Measurements from ENCODE around the gene ZNF497. TPM values are rescaled to one million over a fixed set of nuclear protein-coding genes. Genes with fewer than 3 reads are reported as not detected.

Gene ZNF497
- total and polyA plus RNA-seq, 9 of the 15 experiments (the other 6 are each of a cell fraction or from before 2014, with no cell fraction given), result 0.06 to 0.98 (median 0.44) TPM; not detected in 1

DNA sequence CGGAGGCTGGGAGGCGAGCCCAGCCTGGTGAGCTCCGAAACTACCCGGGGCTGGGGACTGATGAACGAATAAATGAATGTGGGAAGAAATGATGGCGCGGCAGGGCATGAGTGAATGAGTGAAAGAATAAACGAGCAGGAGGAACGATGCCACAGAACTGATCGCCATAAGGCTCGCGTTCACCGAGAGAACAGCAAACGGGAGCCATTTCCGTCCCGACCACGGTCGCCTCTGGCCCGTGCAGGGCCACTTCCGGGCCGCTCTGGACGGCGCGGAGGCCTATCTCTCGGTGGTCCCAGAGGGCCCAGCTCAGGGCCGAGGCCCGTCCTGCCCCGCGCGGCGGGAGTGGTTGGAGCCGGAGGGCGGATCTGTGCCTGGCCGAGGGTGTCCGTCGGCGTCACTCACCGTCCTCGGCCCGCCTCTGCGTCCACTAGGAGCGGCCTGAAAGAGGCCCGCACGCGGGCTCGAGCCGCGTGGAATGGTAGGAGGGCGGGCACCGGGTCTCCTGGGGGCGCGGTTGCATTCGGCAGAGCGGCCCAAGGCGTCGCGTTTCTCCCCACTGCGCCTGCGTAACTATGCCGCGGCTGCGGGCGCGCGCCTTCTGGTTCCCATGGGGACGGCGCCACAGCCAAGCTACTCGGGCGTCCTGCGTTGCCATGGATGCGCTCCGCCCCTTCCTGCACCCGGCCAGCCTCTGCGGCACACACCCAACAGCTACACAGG is at the start of gene ZNF497 (continued):
- TF ChIP-seq SNRNP70 (optimal IDR thresholded peaks at IDR 0.05; ENCODE audit: low read depth, low read length) (no peak), HMG20B (CRISPR knock-in tag; IDR thresholded peaks at IDR 0.05) (no peak), EWSR1 (IDR thresholded peaks at IDR 0.05; ENCODE audit: borderline replicate concordance, low read depth, partially characterized antibody) (no peak), SREBF1 (IDR thresholded peaks at IDR 0.05; ENCODE audit: borderline replicate concordance, low read depth, low read length) (no peak), HDAC3 (IDR thresholded peaks at IDR 0.05; ENCODE audit: borderline replicate concordance, partially characterized antibody) (peak; percentile 94), CREM (IDR thresholded peaks at IDR 0.05; ENCODE audit: low read depth) (peak; percentile 65; the same call in 1 of the 2 replicates), KHSRP (IDR thresholded peaks at IDR 0.05) (no peak), MEF2A (IDR thresholded peaks at IDR 0.05; ENCODE audit: control insufficient read depth, low read depth, low read length) (no peak), TOE1 (IDR thresholded peaks at IDR 0.05; ENCODE audit: borderline replicate concordance) (peak; percentile 79; the same call in 1 of the 2 replicates), TOE1 (CRISPR knock-in tag; IDR thresholded peaks at IDR 0.05; ENCODE audit: borderline replicate concordance, low read depth) (no peak), ZNF444 (CRISPR knock-in tag; IDR thresholded peaks at IDR 0.05) (no peak), LEF1 (IDR thresholded peaks at IDR 0.05) (peak; percentile 9; the same call in 1 of the 2 replicates), CTBP1 (IDR thresholded peaks at IDR 0.05; ENCODE audit: borderline replicate concordance) (peak; percentile 76), ZNF395 (CRISPR knock-in tag; IDR thresholded peaks at IDR 0.05) (peak; percentile 75), TEAD2 (tag; IDR thresholded peaks at IDR 0.05) (no peak), KLF1 (tag; IDR thresholded peaks at IDR 0.05) (no peak; the same call in 1 of the 2 replicates), SMAD4 (CRISPR knock-in tag; conservative IDR thresholded peaks at IDR 0.05) (no peak), DDX20 (tag; IDR thresholded peaks at IDR 0.05; ENCODE audit: low read depth) (no peak), ZNF57 (CRISPR knock-in tag; IDR thresholded peaks at IDR 0.05) (no peak), SIRT6 (IDR thresholded peaks at IDR 0.05; ENCODE audit: low read depth, low read length) (no peak), ZSCAN32 (CRISPR knock-in tag; IDR thresholded peaks at IDR 0.05) (no peak), ZNF778 (CRISPR knock-in tag; IDR thresholded peaks at IDR 0.05) (no peak), ZNF174 (CRISPR knock-in tag; IDR thresholded peaks at IDR 0.05) (no peak), CHD2 (IDR thresholded peaks at IDR 0.05; ENCODE audit: low read depth, low read length) (no peak), ZNF507 (tag; conservative IDR thresholded peaks at IDR 0.05) (no peak), KLF6 (CRISPR knock-in tag; IDR thresholded peaks at IDR 0.05; ENCODE audit: borderline replicate concordance) (no peak), ARID1B (IDR thresholded peaks at IDR 0.05) (no peak), MTA1 (IDR thresholded peaks at IDR 0.05; ENCODE audit: borderline replicate concordance) (0 out of 2 replicates have a peak, but pooled peaks have one; percentile 29)
- TF ChIP-seq, protein P1, sequence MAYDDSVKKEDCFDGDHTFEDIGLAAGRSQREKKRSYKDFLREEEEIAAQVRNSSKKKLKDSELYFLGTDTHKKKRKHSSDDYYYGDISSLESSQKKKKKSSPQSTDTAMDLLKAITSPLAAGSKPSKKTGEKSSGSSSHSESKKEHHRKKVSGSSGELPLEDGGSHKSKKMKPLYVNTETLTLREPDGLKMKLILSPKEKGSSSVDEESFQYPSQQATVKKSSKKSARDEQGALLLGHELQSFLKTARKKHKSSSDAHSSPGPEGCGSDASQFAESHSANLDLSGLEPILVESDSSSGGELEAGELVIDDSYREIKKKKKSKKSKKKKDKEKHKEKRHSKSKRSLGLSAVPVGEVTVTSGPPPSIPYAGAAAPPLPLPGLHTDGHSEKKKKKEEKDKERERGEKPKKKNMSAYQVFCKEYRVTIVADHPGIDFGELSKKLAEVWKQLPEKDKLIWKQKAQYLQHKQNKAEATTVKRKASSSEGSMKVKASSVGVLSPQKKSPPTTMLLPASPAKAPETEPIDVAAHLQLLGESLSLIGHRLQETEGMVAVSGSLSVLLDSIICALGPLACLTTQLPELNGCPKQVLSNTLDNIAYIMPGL (CRISPR knock-in tag; IDR thresholded peaks at IDR 0.05), result no peak

All from K562 (cell line).